OCI-LY1 (cell line): ENCODE results near the gene SVIP.

Source experiments
- H2AFZ ChIP-seq: fragments of 200-600 bp; sonication (generic), shearing (Covaris generic); 2 replicates; pipeline ENCODE4 v1.6.0; 2014; ENCODE audit warnings: antibody characterized with exemption, mild to moderate bottlenecking, low read length
- H3F3A ChIP-seq: fragments of 200-600 bp; sonication (generic), shearing (Covaris generic); 2 replicates; pipeline ENCODE4 v1.6.0; 2014; ENCODE audit warnings: mild to moderate bottlenecking, antibody characterized with exemption, low read length, moderate library complexity; ENCODE audit not compliant: insufficient read depth
- H3K27ac ChIP-seq: fragments of 200-600 bp; sonication (generic); 2 replicates; pipeline ENCODE4 v1.5.1; 2014; ENCODE audit warnings: low read length, mixed run types, mild to moderate bottlenecking, low read depth; ENCODE audit not compliant: poor library complexity, severe bottlenecking
- H3K27me3 ChIP-seq: fragments of 200-600 bp; sonication (generic); 2 replicates; pipeline ENCODE4 v1.6.0; 2014; ENCODE audit warnings: antibody characterized with exemption, mild to moderate bottlenecking, low read length, moderate library complexity; ENCODE audit not compliant: insufficient read depth
- H3K36me3 ChIP-seq: fragments of 200-600 bp; sonication (generic); 2 replicates; pipeline ENCODE4 v1.6.1; 2014; ENCODE audit warnings: mild to moderate bottlenecking, antibody characterized with exemption, low read length, moderate library complexity, mixed read lengths; ENCODE audit not compliant: insufficient read depth
- H3K4me1 ChIP-seq: fragments of 200-600 bp; sonication (generic); 2 replicates; pipeline ENCODE4 v1.5.1; 2014; ENCODE audit warnings: mild to moderate bottlenecking, low read length, moderate library complexity; ENCODE audit not compliant: insufficient read depth, severe bottlenecking
- H3K4me2 ChIP-seq: fragments of 200-600 bp; sonication (generic), shearing (Covaris generic); 2 replicates; pipeline ENCODE4 v1.6.1; 2014; ENCODE audit warnings: low read length
- H3K4me3 ChIP-seq: fragments of 200-600 bp; sonication (generic); 2 replicates; pipeline ENCODE4 v1.5.1; 2014; ENCODE audit warnings: low read length, low read depth, mild to moderate bottlenecking, mixed read lengths; ENCODE audit not compliant: poor library complexity, severe bottlenecking
- H3K79me2 ChIP-seq: fragments of 200-600 bp; shearing (Covaris generic); 2 replicates; pipeline ENCODE4 v1.6.1; 2016; ENCODE audit warnings: mixed run types, low read length, mixed read lengths; ENCODE audit not compliant: insufficient read depth
- H3K9ac ChIP-seq: fragments of 200-600 bp; sonication (generic), shearing (Covaris generic); 2 replicates; pipeline ENCODE4 v1.6.1; 2014; ENCODE audit warnings: mild to moderate bottlenecking, low read length, mixed read lengths
- H3K9me2 ChIP-seq: fragments of 200-600 bp; sonication (generic), shearing (Covaris generic); 2 replicates; pipeline ENCODE4 v1.6.1; 2014; ENCODE audit warnings: low read depth, mild to moderate bottlenecking, low read length, mixed read lengths
- H3K9me3 ChIP-seq: fragments of 200-600 bp; shearing (Covaris generic); 2 replicates; pipeline ENCODE4 v1.6.1; 2014; ENCODE audit warnings: low read length, mixed read lengths
- H4K20me1 ChIP-seq: fragments of 200-600 bp; sonication (generic), shearing (Covaris generic); 2 replicates; pipeline ENCODE4 v1.6.0; 2016; ENCODE audit warnings: mild to moderate bottlenecking, low read length; ENCODE audit not compliant: insufficient read depth
- EZH2 ChIP-seq: fragments of 200-600 bp; sonication (generic), shearing (Covaris generic); IDR thresholded peaks from 2 replicates; pipeline ENCODE4 v1.8.0; 2017; ENCODE audit warnings: borderline replicate concordance, mixed run types, mild to moderate bottlenecking, antibody characterized with exemption, low read length, moderate library complexity, mixed read lengths
- TF ChIP-seq, protein P1 (sequence below): fragments of 200-600 bp; sonication (generic), shearing (Covaris generic); IDR thresholded peaks from 2 replicates; pipeline ENCODE4 v1.5.1; 2017; ENCODE audit warnings: mild to moderate bottlenecking, antibody characterized with exemption, low read length, moderate library complexity, mixed read lengths

The SVIP gene

DNA sequence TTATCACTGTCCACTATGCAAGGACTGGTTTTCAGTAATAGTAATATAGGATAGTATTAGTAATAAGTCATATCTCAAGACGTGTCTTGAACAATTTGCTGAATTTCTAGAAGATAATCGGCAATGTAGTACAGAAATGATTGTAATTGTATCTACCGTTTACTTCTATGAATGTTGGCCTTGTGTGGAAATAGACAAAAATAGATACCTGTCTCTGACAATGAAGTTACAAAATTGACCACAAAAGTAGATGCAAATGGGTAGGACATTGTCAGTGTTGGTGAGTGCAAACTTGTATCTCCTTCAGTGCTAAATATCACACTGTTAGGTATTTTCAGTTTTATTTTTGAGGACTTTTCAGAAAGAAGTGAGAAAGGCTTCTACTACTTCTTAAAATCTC is 43.1 kb downstream of the SVIP start:
- H3K4me1 ChIP-seq = no peaks in the 10 kb centered on the region
- no peaks in the 10 kb centered on the region for H3F3A ChIP-seq
- H3K27me3 ChIP-seq = no peaks in the 10 kb centered on the region
- H3K79me2 ChIP-seq = no peaks in the 10 kb centered on the region
- no peak overlapping the region for H3K9ac ChIP-seq
- H3K36me3 ChIP-seq = no peaks in the 10 kb centered on the region
- H3K9me2 ChIP-seq = no peaks in the 10 kb centered on the region
- H3K9me3 ChIP-seq = no peaks in the 10 kb centered on the region
- no peak overlapping the region for H2AFZ ChIP-seq
- H4K20me1 ChIP-seq = no peaks in the 10 kb centered on the region
- no peak overlapping the region for H3K4me3 ChIP-seq
- no peak overlapping the region for H3K27ac ChIP-seq
- no peak overlapping the region for H3K4me2 ChIP-seq
- TF ChIP-seq EZH2 = no peak
- TF ChIP-seq, protein P1, sequence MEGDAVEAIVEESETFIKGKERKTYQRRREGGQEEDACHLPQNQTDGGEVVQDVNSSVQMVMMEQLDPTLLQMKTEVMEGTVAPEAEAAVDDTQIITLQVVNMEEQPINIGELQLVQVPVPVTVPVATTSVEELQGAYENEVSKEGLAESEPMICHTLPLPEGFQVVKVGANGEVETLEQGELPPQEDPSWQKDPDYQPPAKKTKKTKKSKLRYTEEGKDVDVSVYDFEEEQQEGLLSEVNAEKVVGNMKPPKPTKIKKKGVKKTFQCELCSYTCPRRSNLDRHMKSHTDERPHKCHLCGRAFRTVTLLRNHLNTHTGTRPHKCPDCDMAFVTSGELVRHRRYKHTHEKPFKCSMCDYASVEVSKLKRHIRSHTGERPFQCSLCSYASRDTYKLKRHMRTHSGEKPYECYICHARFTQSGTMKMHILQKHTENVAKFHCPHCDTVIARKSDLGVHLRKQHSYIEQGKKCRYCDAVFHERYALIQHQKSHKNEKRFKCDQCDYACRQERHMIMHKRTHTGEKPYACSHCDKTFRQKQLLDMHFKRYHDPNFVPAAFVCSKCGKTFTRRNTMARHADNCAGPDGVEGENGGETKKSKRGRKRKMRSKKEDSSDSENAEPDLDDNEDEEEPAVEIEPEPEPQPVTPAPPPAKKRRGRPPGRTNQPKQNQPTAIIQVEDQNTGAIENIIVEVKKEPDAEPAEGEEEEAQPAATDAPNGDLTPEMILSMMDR = no peak

DNA sequence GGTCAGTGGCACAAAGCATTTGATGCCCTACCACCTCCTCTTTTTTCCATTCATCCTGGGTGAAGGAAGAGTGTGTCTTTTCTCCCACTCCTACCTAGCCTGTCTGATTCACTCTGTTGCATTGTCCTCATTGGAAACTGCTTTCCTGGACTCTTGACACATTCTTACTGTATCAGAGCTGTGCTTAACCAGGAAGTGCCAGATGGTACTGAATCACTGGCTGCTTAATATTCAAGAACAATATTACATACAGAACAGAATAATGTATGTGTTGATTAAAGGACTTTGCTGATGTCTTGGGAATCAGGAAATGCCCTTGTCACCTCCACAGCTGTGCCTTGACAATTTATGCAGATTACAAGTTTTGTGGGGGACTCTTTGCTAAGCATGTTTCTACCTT is 44.4 kb downstream of the SVIP start:
- Histone ChIP-seq H3K9me3 (no peaks in the 10 kb centered on the region), H4K20me1 (no peaks in the 10 kb centered on the region), H3K4me1 (peaks cover 7% of the 10 kb centered on the region), H3K79me2 (no peaks in the 10 kb centered on the region), H3K4me3 (no peak overlapping the region), H2AFZ (no peak overlapping the region), H3K9me2 (no peaks in the 10 kb centered on the region), H3K9ac (no peak overlapping the region), H3F3A (no peaks in the 10 kb centered on the region), H3K36me3 (no peaks in the 10 kb centered on the region), H3K27me3 (no peaks in the 10 kb centered on the region), H3K27ac (no peak overlapping the region), H3K4me2 (no peak overlapping the region)
- TF ChIP-seq EZH2 = no peak
- TF ChIP-seq, protein P1 = no peak

DNA sequence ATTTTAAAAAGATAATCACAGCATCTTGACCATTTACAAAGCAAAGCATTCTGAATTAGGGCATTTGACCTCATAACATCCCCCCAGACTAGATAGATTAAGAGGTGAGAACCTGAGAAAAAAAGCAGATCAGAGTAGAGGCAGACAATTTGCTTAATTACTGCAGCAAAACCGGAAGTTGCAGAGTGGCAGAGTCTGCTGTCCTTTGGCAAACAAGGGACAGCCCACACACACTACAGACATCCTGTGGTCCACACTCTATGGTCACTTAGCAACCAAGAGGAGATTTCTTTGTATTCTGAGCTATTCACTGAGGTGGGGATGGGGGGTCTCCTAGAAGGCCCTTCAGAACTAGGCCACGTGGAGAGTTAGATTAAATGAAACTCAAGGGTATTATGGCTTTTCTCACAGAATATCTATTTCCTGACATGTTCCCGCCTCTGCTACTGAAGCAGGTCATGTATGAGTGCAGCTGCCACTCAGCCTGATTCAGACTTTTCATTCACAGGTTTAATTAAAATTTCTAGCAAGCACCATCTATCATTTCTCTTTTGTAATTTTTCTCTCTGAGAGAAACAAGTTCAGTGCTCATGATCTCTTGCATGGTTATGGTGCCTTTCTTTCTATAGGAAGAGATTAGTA is 48.5 kb downstream of the SVIP start:
- no peak for TF ChIP-seq EZH2
- TF ChIP-seq, protein P1 = no peak
- Histone ChIP-seq H3K36me3 (no peaks in the 10 kb centered on the region), H3K27ac (no peak overlapping the region), H3K27me3 (no peaks in the 10 kb centered on the region), H3K4me3 (no peak overlapping the region), H3F3A (no peaks in the 10 kb centered on the region), H3K9ac (no peak overlapping the region), H4K20me1 (no peaks in the 10 kb centered on the region), H3K9me3 (no peaks in the 10 kb centered on the region), H3K4me1 (peaks cover 7% of the 10 kb centered on the region), H2AFZ (no peak overlapping the region), H3K9me2 (no peaks in the 10 kb centered on the region), H3K79me2 (no peaks in the 10 kb centered on the region), H3K4me2 (no peak overlapping the region)
